Liver (tissue), 9 donors: Measurements from ENCODE around the gene NFYB. TPM values are rescaled to one million over a fixed set of nuclear protein-coding genes. Genes with fewer than 3 reads are reported as not detected.

Experiments
- DNase-seq: peaks from one replicate; pipeline ENCODE4 v3.0.0-alpha.2; 2017; ENCODE audit warnings: low spot score
- H3K27ac ChIP-seq, 2 donors: one replicate each; pipeline ENCODE4 v1.7.0; 2013; ENCODE audit warnings: inconsistent platforms in 2 of 2, low read length in 2 of 2, control low read depth in 1 of 2, low read depth in 1 of 2, mild to moderate bottlenecking in 1 of 2
- H3K27me3 ChIP-seq, 4 donors: one replicate each; pipeline versions ENCODE4 v1.6.1 to v1.7.0; 2013; ENCODE audit warnings: low read length in 3 of 4, inconsistent platforms in 1 of 4, mild to moderate bottlenecking in 1 of 4, moderate library complexity in 1 of 4; ENCODE audit not compliant: control insufficient read depth in 4 of 4, insufficient read depth in 4 of 4
- H3K36me3 ChIP-seq, 4 donors: one replicate each; pipeline versions ENCODE4 v1.6.1 to v1.7.0; 2013; ENCODE audit warnings: low read length in 3 of 4, mild to moderate bottlenecking in 3 of 4, low read depth in 1 of 4, moderate library complexity in 1 of 4; ENCODE audit not compliant: control insufficient read depth in 4 of 4, insufficient read depth in 3 of 4
- H3K4me1 ChIP-seq, 4 donors: one replicate each; pipeline versions ENCODE4 v1.6.1 to v1.7.0; 2013; ENCODE audit warnings: low read length in 3 of 4, mild to moderate bottlenecking in 3 of 4, moderate library complexity in 1 of 4; ENCODE audit not compliant: control insufficient read depth in 4 of 4, insufficient read depth in 4 of 4
- H3K4me3 ChIP-seq, 3 donors: one replicate each; pipeline versions ENCODE4 v1.6.1 to v1.7.0; 2013; ENCODE audit warnings: low read length in 3 of 3, control low read depth in 1 of 3, low read depth in 1 of 3, mild to moderate bottlenecking in 1 of 3
- H3K9ac ChIP-seq, 2 donors: one replicate each; pipeline ENCODE4 v1.7.0; 2013; ENCODE audit warnings: low read length in 2 of 2, mild to moderate bottlenecking in 2 of 2, moderate library complexity in 2 of 2, control low read depth in 1 of 2, low read depth in 1 of 2
- H3K9me3 ChIP-seq, 4 donors: one replicate each; pipeline versions ENCODE4 v1.6.1 to v1.7.0; 2013; ENCODE audit warnings: low read length in 3 of 4; ENCODE audit not compliant: control insufficient read depth in 4 of 4
- ATF3 ChIP-seq: IDR thresholded peaks from 2 replicates; pipeline ENCODE4 v1.6.1; 2016; ENCODE audit warnings: antibody characterized with exemption
- CTCF ChIP-seq: fragments of 150-350 bp; IDR thresholded peaks from 2 replicates; pipeline ENCODE4 v1.5.1; 2017; ENCODE audit warnings: improper control_type of control experiment, low read depth, low read length; ENCODE audit not compliant: missing input control
- FOXA1 ChIP-seq: IDR thresholded peaks from 2 replicates; pipeline ENCODE4 v1.6.1; 2016; ENCODE audit warnings: antibody characterized with exemption
- FOXA2 ChIP-seq: IDR thresholded peaks from 2 replicates; pipeline ENCODE4 v1.6.1; 2016; ENCODE audit warnings: antibody characterized with exemption
- GABPA ChIP-seq, 2 donors: IDR thresholded peaks in 1 of 2; conservative IDR thresholded peaks in 1 of 2; 2 replicates each; pipeline ENCODE4 v1.6.1; 2016; ENCODE audit warnings: antibody characterized with exemption in 2 of 2, mild to moderate bottlenecking in 1 of 2, moderate library complexity in 1 of 2
- HNF4A ChIP-seq, 2 donors: conservative IDR thresholded peaks; 2 replicates each; pipeline ENCODE4 v1.6.1; 2016; ENCODE audit warnings: antibody characterized with exemption in 2 of 2, mild to moderate bottlenecking in 2 of 2
- HNF4G ChIP-seq: IDR thresholded peaks from 2 replicates; pipeline ENCODE4 v1.6.1; 2016; ENCODE audit warnings: antibody characterized with exemption
- MAX ChIP-seq: IDR thresholded peaks from 2 replicates; pipeline ENCODE4 v1.6.1; 2016; ENCODE audit warnings: antibody characterized with exemption
- RAD21 ChIP-seq, 2 donors: IDR thresholded peaks; 2 replicates each; pipeline ENCODE4 v1.6.1; 2016; ENCODE audit warnings: antibody characterized with exemption in 2 of 2, mild to moderate bottlenecking in 2 of 2
- REST ChIP-seq: IDR thresholded peaks from 2 replicates; pipeline ENCODE4 v1.6.1; 2016; ENCODE audit warnings: antibody characterized with exemption, mild to moderate bottlenecking
- RXRA ChIP-seq, 2 donors: IDR thresholded peaks; 2 replicates each; pipeline ENCODE4 v1.6.1; 2017 to 2018; ENCODE audit warnings: antibody characterized with exemption in 2 of 2, mild to moderate bottlenecking in 1 of 2
- SP1 ChIP-seq: IDR thresholded peaks from 2 replicates; pipeline ENCODE4 v1.6.1; 2018; ENCODE audit warnings: antibody characterized with exemption, mild to moderate bottlenecking
- TAF1 ChIP-seq: conservative IDR thresholded peaks from 2 replicates; pipeline ENCODE4 v1.6.1; 2016; ENCODE audit warnings: antibody characterized with exemption, mild to moderate bottlenecking
- YY1 ChIP-seq: IDR thresholded peaks from 2 replicates; pipeline ENCODE4 v1.6.1; 2016; ENCODE audit warnings: antibody characterized with exemption, mild to moderate bottlenecking
- WGBS: extraction: QIAGEN DNeasy Blood & Tissue Kit; methylation state at CpG from one replicate; pipeline ENCODE4 v1.1.7; 2013; 5-methylcytosine and 5-hydroxymethylcytosine counted together
- polyA plus RNA-seq, 2 donors: library from polyadenylated mRNA; stranded (reverse) in 1 of 2; unstranded in 1 of 2; fragments of 200-250 nt in 1 of 2; fragments of >200 nt in 1 of 2; fragmentation: Nextera tagmentation in 1 of 2; extraction: Ambion mirVana in 1 of 2; gene quantifications; one replicate each; pipeline versions ENCODE4 v1.2.1 to v1.2.3, GENCODE V29; 2013 to 2015
- total RNA-seq, 2 donors: library from RNA; depleted of rRNA; stranded (reverse); fragments of >200 nt; gene quantifications; one replicate each; pipeline ENCODE4 v1.2.3, GENCODE V29; 2014
- donor health status: healthy.
- donor health status: healthy.
- donor health status: healthy.
- donor health status: healthy.
- donor health status: healthy.

Gene NFYB
- total and polyA plus RNA-seq, 4 donors = 7.6 to 14.6 (median 11.5) TPM

GRCh38 chr12:104147346-104147745 is 9.3 kb upstream of the NFYB start:
- H3K9ac ChIP-seq = no peak overlapping the region

GRCh38 chr12:104143918-104144317 is 5.9 kb upstream of the NFYB start:
- TF ChIP-seq FOXA2 (no peak), MAX (no peak), SP1 (no peak), TAF1 (no peak)
- Histone ChIP-seq H3K9me3 (no peaks in the 10 kb centered on the region), H3K4me1 (no peaks in the 10 kb centered on the region), H3K27me3 (no peaks in the 10 kb centered on the region), H3K4me3 (no peak overlapping the region), H3K36me3 (no peaks in the 10 kb centered on the region), H3K27ac (no peak overlapping the region), H3K9ac (no peak overlapping the region)
- DNase-seq = no peak
- 85% methylated on average over 1 of the region's 1 CpG for WGBS

More at GRCh38 chr12:104147346-104147745, 9.3 kb upstream of the NFYB start:
- Histone ChIP-seq H3K4me1 (no peaks in the 10 kb centered on the region), H3K36me3 (no peaks in the 10 kb centered on the region), H3K27ac (no peak overlapping the region), H3K4me3 (no peak overlapping the region), H3K9me3 (no peaks in the 10 kb centered on the region), H3K27me3 (no peaks in the 10 kb centered on the region)
- TF ChIP-seq RXRA (IDR thresholded peaks at IDR 0.05) = no peak
- WGBS = 92% methylated on average over 11 of the region's 11 CpGs
- DNase-seq = no peak

- TF ChIP-seq YY1 (no peak), TAF1 (no peak), MAX (no peak), FOXA2 (no peak), HNF4G (no peak), GABPA (IDR thresholded peaks at IDR 0.05 in 1 of 2, conservative IDR thresholded peaks at IDR 0.05 in 1 of 2) (no peak), FOXA1 (no peak), ATF3 (no peak), REST (no peak), CTCF (no peak), HNF4A (conservative IDR thresholded peaks at IDR 0.05) (no peak), SP1 (no peak), RAD21 (IDR thresholded peaks at IDR 0.05) (no peak)
Measured at GRCh38 chr12:104143002-104143401, 5.0 kb upstream of the NFYB start.

More at GRCh38 chr12:104143002-104143401, 5.0 kb upstream of the NFYB start:
- no peak overlapping the region for H3K4me3 ChIP-seq
- H3K27ac ChIP-seq = no peak overlapping the region
- no peaks in the 10 kb centered on the region for H3K9me3 ChIP-seq
- H3K9ac ChIP-seq = no peak overlapping the region
- no peaks in the 10 kb centered on the region for H3K36me3 ChIP-seq
- peaks cover 2 to 6% (median 4%) of the 10 kb centered on the region in 4 donors for H3K4me1 ChIP-seq
- H3K27me3 ChIP-seq = no peaks in the 10 kb centered on the region
- no peak for DNase-seq
